MV-4-11 (cell line): ENCODE results near the gene ZNF280D.

Source experiments
- DNase-seq: peaks from one replicate; lab custom pipeline; 2025; lab: John Stamatoyannopoulos, UW

Gene ZNF280D

GRCh38 chr15:56744701-56745683 lies 11.7 kb upstream of the ZNF280D start:
- no peak for DNase-seq

- DNase-seq, result no peak
These were observed 8.2 kb upstream of the ZNF280D start for GRCh38 chr15:56741541-56741940.

GRCh38 chr15:56739964-56740640 lies 6.8 kb upstream of the ZNF280D start:
- peak; percentile 49 for DNase-seq

- no peak for DNase-seq
These were observed 6.2 kb upstream of the ZNF280D start for GRCh38 chr15:56739474-56739873.

GRCh38 chr15:56737791-56738190 lies 4.5 kb upstream of the ZNF280D start:
- no peak for DNase-seq

GRCh38 chr15:56736881-56737707 lies 3.8 kb upstream of the ZNF280D start:
- DNase-seq, result no peak

GRCh38 chr15:56736308-56736707 lies 3.0 kb upstream of the ZNF280D start:
- DNase-seq, result no peak

GRCh38 chr15:56735589-56735988 lies 2.3 kb upstream of the ZNF280D start:
- no peak for DNase-seq

GRCh38 chr15:56734013-56734635 lies 815 bp upstream of the ZNF280D start:
- DNase-seq, result no peak

GRCh38 chr15:56732886-56733135 lies 498 bp downstream of the ZNF280D start:
- DNase-seq, result no peak

- no peak for DNase-seq
These were observed 999 bp downstream of the ZNF280D start for GRCh38 chr15:56732135-56732885.

GRCh38 chr15:56731548-56731947 lies 1.8 kb downstream of the ZNF280D start:
- no peak for DNase-seq

- no peak for DNase-seq
These were observed 3.7 kb downstream of the ZNF280D start for GRCh38 chr15:56729561-56729960.

- DNase-seq, result peak; percentile 14
These were observed 7.9 kb downstream of the ZNF280D start for GRCh38 chr15:56725386-56725785.

- no peak for DNase-seq
These were observed 9.1 kb downstream of the ZNF280D start for GRCh38 chr15:56724232-56724631.

- DNase-seq, result no peak
These were observed 9.5 kb downstream of the ZNF280D start for GRCh38 chr15:56723787-56724186.

- peak; percentile 38 for DNase-seq
These were observed 13.3 kb downstream of the ZNF280D start for GRCh38 chr15:56719774-56720555.

GRCh38 chr15:56719021-56719612 lies 14.2 kb downstream of the ZNF280D start:
- DNase-seq, result no peak

GRCh38 chr15:56718560-56718959 lies 14.7 kb downstream of the ZNF280D start:
- no peak for DNase-seq

GRCh38 chr15:56716334-56716733 lies 17.0 kb downstream of the ZNF280D start:
- no peak for DNase-seq
